Activated T-cell treated with anti-CD3 and anti-CD28 coated beads, Interleukin-2, amount 50 U/mL, for 1 hour (primary cell): ENCODE data around the gene AHRR.
A peak's percentile ranks its signal among the peaks of the same experiment; 100 is the strongest.

ENCODE experiments used
- DNase-seq: peaks from one replicate; pipeline ENCODE4 v3.0.0-alpha.2; 2020

AHRR gene

DNA sequence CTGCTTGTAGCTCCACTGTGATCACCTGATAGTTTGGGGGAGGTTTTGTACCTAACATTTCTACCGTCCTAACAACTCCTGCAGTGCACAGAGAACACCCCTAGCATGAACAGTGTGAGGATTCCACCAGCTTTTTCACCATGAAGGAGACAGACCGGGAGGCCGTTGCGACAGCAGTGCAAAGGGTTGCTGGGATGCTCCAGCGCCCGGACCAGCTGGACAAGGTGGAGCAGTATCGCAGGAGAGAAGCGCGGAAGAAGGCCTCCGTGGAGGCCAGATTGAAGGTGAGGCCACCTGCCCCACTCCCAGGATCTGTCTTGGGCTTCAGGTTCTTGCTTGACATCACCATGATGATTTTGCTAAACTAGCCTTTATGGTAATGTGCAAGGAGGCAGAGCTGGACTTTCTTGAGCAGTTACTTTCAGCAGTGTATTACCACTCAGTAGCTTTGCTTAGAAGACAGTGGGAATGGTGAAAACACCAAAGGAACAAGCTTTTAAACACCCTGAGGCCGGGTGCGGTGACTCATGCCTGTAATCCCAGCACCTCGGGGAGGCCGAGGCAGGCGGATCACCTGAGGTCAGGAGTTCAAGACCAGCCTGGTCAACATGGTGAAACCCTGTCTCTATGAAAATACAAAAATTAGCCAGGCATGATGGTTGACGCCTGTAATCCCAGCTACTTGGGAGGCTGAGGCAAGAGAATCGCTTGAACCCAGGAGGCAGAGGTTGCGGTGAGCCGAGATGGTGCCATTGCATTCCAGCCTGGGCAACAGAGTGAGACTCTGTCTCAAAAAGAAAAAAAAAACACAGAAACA, 124.8 kb downstream of the AHRR start:
- DNase-seq: no peak

DNA sequence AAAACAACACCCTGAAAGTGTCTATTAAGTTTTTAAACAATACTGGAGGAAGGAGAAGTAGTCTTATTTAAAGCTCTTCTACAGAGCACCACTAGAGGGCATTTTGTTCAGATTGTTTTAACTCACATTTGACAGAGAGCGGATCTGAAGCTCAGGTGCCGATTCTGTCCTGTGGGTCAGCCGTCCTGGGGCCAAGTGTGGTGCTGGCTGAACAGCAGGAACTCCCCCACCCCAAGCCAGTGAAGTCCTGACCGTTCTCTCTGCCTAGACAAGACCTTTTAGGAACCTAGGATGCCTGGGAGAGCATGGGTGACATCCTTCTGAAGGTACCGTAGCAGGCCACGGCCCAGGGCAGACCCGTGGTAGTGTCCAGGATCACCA, 125.4 kb downstream of the AHRR start:
- peak; percentile 36 for DNase-seq

- no peak for DNase-seq
Observed at GRCh38 chr5:447501-447900, 126.0 kb downstream of the AHRR start.

GRCh38 chr5:448061-448765, 126.7 kb downstream of the AHRR start:
- no peak for DNase-seq

DNA sequence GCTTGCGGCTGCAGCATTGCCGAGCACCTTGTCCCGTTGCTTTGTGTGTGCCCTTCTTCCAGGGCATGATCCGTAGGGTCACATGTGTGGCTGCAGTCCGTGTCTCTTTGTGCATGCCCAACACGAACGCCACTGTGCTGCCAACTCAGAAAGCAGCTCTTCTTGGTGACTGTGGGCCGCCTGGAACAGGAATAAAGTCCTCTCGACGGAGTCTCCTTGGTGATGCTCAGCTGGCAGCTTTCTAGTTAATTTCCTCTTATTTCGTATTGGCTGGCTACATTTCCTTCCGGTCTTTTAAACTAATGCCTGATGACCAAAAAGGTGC, 127.2 kb downstream of the AHRR start:
- no peak for DNase-seq

DNA sequence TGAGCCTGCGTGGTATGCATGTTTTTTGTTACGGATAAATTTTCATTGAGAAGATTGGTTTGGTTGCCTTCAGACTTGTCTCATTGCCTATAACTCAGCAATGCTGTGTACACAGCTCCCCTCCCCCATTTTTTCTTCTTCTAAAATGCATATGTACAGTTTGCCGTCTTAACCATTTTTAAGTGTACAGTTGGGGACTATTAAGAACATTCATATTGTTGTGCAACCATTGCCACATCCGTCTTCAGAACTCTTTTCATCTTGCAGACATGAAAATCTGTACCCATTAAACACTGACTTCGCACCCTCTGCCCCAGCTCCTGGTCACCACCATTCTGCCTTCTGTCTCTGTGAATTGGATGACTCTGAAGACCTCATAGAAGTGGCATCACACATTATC, 127.6 kb downstream of the AHRR start:
- no peak for DNase-seq

DNA sequence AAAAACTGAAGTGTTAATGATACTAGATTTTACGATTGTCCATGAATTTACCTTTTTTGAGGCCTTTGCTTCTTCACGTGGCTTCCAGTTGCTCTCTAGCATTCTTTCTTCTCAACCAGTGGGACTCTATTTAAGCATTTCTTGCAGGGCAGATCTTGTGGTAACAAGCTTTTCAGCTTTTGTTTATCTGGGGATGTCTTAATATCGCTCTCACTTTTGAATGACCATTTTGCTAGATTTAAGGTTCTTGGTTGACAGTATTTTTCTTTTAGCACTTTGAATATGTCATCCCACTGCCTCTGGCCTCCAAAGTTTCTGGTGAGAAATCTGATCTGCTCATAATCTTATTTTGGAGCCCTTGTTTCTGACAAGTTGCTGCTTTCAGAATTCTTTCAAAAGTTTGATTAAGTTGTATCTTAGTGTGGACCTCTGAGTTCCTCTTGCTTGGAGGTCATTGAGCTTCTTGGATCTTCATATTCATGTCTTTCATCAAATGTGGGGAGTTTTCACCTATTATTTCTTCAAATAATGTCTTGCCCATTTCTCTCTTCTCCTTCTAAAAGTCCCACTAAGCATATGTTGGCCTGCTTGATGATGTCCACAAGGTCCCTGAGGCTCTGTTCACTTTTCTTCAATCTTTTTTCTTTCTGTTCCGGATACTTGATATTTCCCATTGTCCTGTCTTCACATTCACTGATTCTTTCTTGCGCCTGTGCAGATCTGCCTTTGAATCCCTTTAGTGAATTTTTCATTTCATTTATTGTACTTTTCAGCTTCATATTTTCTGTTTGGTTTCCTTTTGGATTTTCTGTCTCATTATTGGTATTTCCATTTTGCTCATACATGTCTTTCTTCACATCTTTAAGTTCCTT, 130.3 kb downstream of the AHRR start:
- no peak for DNase-seq

GRCh38 chr5:452978-453710, 131.6 kb downstream of the AHRR start:
- no peak for DNase-seq

DNA sequence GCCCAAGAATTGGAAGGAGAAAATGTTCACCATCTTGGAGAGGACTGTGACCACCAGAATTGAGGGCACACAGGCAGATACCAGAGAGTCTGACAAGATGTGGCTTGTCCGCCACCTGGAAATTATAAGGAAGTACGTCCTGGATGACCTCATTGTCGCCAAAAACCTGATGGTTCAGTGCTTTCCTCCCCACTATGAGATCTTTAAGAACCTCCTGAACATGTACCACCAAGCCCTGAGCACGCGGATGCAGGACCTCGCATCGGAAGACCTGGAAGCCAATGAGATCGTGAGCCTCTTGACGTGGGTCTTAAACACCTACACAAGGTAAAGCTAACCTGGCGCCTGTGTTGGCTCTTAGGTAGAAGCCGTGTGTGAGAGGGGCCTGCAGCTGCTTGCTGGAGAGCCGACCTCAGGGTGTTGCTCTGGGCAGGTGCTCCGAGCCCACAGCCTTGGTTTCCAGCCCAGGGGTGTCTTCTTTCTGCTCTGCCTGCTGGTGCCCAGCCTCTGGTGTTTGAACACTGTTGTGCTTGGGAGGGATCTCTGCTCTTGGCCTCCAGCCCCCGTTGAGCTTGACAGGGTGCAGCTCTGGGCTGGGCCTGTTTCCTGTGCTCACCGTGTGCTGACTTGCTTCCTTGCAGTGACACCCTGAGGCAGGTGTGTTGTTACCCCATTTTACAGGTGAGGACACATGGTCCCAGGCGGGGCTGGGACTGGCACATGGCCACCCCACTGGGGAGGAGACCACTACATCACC, 132.4 kb downstream of the AHRR start:
- DNase-seq: peak; percentile 15

DNA sequence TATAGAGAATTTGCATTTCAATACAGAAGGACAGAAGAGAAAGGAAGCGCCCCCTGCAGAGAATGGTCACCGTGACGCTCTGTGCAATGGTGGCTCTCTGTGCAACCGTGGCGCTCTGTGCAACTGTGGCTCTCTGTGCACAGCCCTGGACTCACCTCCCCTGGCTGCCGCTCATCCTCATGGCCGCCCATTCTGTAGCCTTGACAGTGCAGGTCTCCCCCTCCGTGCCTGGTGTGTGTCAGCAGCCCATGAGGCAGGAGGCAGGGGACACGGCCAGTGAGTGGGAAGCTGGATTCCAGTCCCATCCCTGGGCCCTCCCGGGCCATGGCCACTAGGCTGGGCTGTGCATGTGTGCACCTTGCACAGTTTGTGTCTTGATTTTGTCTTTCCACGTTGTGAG, 133.4 kb downstream of the AHRR start:
- DNase-seq: peak; percentile 10

DNA sequence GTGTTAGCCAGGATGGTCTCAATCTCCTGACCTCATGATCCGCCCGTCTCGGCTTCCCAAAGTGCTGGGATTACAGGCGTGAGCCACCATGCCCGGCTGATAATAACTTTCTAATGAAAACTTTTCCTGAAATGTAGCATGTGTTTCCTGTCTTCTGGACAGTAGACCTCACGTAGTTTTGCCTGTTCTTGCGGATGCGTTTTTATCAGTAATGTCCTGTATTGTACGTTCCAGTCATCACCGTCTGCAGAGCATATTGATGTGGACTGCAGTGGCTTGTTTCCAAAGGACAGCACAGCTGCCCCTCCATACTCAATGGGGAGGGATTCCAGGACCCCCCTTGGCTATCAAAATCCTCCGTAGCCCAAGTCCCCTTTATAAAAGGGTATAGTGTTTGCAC, 134.3 kb downstream of the AHRR start:
- DNase-seq: peak; percentile 2

DNA sequence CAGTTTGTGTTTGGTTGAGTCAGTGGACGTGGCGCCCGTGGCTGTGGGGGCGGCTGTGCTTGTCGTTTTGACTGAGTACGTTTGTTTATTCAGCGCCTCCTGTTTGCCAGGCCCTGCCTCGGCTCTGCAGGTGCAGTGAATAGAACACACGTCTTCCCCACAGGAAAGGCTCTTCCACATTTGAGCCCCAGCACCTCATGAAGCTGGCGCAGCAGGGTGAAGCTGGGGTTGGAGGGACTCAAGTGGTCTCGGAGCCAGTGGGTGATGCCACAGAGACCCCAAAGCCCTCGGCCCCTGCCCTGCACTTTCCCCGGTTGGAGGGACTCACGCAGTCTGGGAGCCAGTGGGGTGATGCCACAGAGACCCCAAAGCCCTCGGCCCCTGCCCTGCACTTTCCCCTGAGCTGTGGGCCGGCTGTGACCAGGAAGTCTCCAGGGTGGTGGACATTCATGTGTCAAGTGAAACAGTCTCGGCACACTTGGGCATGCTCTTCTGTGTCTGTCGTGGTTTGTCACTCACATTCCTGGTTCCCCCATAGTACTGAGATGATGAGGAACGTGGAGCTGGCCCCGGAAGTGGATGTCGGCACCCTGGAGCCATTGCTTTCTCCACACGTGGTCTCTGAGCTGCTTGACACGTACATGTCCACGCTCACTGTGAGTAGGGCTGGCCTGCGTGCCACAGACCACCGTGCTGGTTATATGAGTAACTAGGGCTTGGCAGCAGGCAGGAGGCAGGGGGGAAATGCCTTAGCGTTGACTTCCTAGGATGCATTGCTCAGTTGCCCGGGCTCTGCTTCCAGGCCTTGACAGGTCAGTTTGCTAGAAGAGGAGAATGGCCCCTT, 135.1 kb downstream of the AHRR start:
- no peak for DNase-seq

DNA sequence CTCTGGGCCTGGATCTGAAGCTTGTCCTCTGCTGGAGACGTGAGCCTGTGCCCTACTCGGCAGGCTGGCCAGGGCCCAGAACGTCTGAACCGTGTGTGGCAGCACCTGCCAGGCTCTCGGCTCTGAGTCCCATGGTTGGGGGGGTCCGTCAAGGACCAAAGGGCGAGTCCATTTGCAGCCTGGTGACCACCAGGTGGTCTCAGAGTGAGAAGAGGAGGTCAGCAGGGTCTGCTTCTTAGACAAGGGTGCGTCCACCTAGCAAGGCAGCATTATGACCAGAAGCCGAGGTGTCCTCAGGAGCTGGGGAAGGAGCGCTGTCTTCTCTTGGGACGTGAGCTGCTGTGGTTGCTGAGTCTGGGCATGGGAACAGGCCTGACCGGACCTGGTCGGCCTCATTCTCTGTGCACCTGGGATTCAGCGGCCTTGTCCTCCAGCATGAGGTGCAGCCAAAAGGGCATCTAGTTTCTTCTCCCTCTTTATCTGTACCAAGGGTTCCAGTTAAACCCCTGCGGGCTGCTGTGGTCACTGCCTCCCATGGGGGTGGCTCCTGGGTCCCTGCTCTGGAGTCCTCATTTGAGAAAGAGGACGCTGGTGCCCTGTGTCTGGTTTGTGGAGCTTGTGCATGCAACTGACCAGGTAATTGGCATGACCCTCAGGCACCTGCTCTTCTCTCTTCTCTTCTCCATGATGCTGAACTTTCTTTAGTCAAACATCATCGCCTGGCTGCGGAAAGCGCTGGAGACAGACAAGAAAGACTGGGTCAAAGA, 135.9 kb downstream of the AHRR start:
- DNase-seq: no peak

DNA sequence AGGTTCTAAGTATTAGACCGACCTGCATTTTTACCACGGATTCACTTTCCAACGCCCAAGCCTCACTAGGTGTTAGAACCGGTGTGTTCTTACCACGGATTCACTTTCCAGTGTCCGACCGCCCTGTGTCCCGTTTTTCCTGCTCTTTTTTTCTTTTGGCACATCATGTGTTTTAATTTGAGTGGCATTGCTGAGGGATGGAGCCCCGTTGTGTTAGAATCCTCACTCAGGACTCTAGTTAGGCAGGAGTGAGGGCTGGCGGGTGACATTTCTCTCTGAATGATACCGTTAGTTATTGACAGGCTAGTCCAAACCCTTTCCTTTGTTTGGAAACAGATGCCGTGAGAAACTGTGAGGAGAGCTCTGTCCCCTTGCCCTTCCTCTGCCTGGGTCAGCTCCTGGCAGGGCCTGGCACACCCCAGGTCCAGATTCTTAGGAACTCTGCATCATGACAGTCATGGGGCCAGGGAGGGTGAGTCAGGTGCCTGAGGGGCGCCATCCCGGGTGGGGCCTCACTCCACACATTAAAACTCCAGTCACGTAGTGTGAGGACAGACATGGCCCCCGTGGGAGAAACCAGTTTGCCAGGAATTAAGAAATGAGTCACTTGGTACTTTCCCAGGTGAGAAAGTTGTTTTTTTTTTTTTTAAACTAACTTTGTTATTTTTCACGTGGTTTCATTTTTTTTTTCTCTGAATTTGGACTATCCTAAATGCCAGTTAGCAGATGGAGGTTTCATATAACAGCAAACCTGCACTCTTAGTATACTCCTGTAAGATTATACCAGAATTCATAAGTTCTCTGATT, 137.2 kb downstream of the AHRR start:
- no peak for DNase-seq

DNA sequence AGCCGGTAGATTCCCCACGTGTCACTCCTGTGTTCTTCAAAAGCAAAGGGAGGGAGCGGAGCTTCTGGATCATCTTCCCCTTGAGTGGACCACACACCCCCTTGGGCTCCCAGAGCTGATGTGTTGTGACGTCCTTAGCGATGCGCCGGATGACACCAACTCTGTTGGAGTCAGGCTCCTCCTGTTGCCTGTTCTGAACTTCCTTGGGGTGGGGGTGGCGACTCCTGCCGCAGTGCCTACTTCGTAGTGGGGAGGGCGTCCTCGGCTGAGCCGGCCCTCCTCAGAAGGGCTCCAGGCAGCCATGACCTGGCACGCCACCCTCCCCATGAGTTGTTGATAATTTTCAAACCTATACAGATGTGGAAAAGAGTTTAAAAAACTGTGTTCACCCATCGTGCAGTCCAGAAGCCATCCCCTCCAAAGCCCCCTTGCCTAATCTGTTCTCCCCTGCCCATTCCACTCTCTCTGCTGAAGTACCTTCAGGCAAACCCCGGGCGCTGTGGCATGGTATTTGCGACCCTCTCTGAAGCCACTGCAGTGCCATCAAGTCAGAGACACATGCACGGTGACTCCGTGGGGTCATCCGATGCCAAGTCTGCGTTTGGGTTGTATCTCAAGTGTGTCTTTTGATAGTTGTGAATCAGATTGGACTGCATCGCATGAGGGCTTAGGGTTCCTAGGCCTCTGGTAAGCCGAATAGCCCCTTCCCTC, 138.2 kb downstream of the AHRR start:
- peak; percentile 13 for DNase-seq

DNA sequence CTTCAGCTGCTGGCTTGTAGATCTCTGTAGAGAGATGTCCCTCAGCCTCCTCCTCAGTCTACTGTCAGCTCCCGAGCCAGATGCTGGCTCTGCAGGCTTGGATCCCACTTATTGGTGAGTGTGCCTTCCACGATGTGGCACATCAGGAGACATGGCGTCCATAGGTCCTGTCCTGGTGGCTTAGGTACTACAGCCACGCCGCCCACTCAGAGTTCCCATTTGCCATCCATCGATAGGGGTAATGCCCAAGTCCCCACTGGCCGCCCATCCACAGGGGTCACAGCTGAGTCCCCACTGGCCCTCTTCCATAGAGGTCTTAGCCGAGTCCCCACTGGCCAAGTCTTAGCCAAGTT, 138.7 kb downstream of the AHRR start:
- peak; percentile 6 for DNase-seq

- DNase-seq: peak; percentile 4
Observed at GRCh38 chr5:462051-462481, 140.6 kb downstream of the AHRR start.

- DNase-seq: no peak
Observed at GRCh38 chr5:463301-463700, 141.8 kb downstream of the AHRR start.

DNA sequence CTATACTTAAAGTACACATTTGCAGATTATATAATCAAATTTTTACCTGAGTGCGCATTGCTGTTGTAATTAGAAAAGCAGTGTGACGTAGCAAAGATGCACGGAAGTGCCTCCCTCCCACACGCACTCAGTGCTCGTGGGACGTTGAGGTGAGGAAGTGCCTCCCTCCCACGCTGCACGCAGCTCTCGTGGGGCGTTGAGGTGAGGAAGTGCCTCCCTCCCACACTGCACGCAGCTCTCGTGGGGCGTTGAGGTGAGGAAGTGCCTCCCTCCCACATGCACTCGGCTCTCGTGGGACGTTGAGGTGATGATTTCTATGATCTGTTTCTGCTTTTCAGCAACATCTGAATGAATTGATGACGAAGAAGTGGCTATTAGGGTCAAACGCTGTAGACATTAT, 142.4 kb downstream of the AHRR start:
- DNase-seq: peak; percentile 73
